Stimulated activated CD4-positive, alpha-beta T cell treated with anti-CD3 and anti-CD28 coated beads, Interleukin-15, amount 100 ng/mL, for 24 hours (primary cell): ENCODE results near the gene CAMK1D.

Experiments used
- DNase-seq: peaks from one replicate; pipeline ENCODE4 v3.0.0-alpha.2; 2020

CAMK1D gene

GRCh38 chr10:12502526-12503274 lies 153.4 kb downstream of the CAMK1D start:
- DNase-seq: no peak

- no peak for DNase-seq
Observed at GRCh38 chr10:12503311-12503710, 154.0 kb downstream of the CAMK1D start.

- DNase-seq: no peak
Observed at GRCh38 chr10:12504176-12504575, 154.8 kb downstream of the CAMK1D start.

GRCh38 chr10:12504628-12505027 lies 155.3 kb downstream of the CAMK1D start:
- no peak for DNase-seq

- DNase-seq: no peak
Observed at GRCh38 chr10:12505683-12506082, 156.3 kb downstream of the CAMK1D start.

GRCh38 chr10:12507165-12507850 lies 158.0 kb downstream of the CAMK1D start:
- no peak for DNase-seq

- DNase-seq: no peak
Observed at GRCh38 chr10:12508165-12508564, 158.8 kb downstream of the CAMK1D start.

GRCh38 chr10:12509016-12509793 lies 159.9 kb downstream of the CAMK1D start:
- DNase-seq: peak; percentile 21

GRCh38 chr10:12509794-12510100 lies 160.4 kb downstream of the CAMK1D start:
- no peak for DNase-seq

- no peak for DNase-seq
Observed at GRCh38 chr10:12510501-12510941, 161.2 kb downstream of the CAMK1D start.

GRCh38 chr10:12510984-12511383 lies 161.6 kb downstream of the CAMK1D start:
- DNase-seq: no peak

GRCh38 chr10:12511651-12512050 lies 162.3 kb downstream of the CAMK1D start:
- DNase-seq: no peak

- DNase-seq: no peak
Observed at GRCh38 chr10:12512332-12513002, 163.1 kb downstream of the CAMK1D start.

- DNase-seq: no peak
Observed at GRCh38 chr10:12513003-12513365, 163.6 kb downstream of the CAMK1D start.

- DNase-seq: no peak
Observed at GRCh38 chr10:12513775-12514673, 164.7 kb downstream of the CAMK1D start.

- DNase-seq: no peak
Observed at GRCh38 chr10:12518024-12518423, 168.7 kb downstream of the CAMK1D start.

GRCh38 chr10:12521423-12521822 lies 172.1 kb downstream of the CAMK1D start:
- DNase-seq: no peak

- DNase-seq: no peak
Observed at GRCh38 chr10:12526311-12526710, 177.0 kb downstream of the CAMK1D start.

GRCh38 chr10:12529976-12530375 lies 180.6 kb downstream of the CAMK1D start:
- DNase-seq: no peak

- DNase-seq: no peak
Observed at GRCh38 chr10:12531305-12532220, 182.2 kb downstream of the CAMK1D start.

- no peak for DNase-seq
Observed at GRCh38 chr10:12533151-12533550, 183.8 kb downstream of the CAMK1D start.
